ENCODE results near the gene ATXN7L3.
"Not testable (repeated sequence)": the region's sequence is repeated elsewhere in the genome, so short reads cannot be mapped to it uniquely, and the experiment has no call there.

The ATXN7L3 gene

DNA sequence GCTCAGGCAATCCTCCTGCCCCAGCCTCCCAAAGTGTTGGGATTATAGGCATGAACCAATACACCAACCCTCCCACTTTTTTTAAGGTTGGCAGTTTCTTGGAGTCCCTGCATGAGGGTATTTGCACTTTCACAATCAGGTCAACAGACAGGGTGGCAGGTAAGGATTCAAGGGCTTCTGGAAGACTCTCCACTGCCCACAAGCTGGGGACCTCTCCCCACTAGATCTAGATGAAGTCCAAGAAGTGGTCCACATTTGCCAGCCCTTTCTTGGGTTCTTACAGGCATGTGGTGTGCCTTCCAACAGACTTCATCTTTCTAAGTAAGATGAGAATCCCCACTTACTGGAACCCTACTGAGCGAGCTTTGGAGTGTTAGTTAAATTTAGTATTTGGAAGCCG, 25.3 kb downstream of the ATXN7L3 start:
- no peak for DNase-seq (ENCODE audit: low spot score)

DNA sequence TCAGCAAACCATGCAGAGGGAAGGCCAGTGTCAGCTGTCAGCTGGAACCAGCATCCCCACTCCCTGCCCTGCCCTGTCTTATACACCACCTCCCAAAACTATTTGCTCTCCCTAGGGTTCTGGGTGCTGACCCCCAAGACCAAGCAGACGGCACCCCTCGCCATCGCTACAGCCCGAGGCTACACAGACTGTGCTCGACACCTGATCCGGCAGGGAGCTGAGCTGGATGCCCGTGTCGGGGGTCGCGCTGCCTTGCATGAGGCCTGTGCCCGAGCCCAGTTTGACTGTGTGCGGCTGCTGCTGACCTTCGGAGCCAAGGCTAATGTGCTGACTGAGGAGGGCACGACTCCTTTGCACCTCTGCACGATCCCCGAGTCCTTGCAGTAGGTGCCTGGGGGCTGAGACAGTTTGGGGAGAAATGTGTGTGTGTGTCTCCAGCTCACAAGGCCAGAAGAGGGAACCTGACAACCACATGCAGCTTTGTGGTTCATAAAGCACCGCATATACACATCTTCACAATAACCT, 27.7 kb downstream of the ATXN7L3 start:
- no peak for DNase-seq (ENCODE audit: low spot score)

- no peak for DNase-seq (ENCODE audit: low spot score)
Observed at GRCh38 chr17:44170499-44171201, 29.0 kb downstream of the ATXN7L3 start, which contains the start of gene ASB16. TSS of gene ASB16 (plus strand) at chr17:44170704. CDS start at chr17:44170790, 86 bp downstream.

GRCh38 chr17:44170135-44170498, 29.6 kb downstream of the ATXN7L3 start:
- no peak for DNase-seq (ENCODE audit: low spot score)

DNA sequence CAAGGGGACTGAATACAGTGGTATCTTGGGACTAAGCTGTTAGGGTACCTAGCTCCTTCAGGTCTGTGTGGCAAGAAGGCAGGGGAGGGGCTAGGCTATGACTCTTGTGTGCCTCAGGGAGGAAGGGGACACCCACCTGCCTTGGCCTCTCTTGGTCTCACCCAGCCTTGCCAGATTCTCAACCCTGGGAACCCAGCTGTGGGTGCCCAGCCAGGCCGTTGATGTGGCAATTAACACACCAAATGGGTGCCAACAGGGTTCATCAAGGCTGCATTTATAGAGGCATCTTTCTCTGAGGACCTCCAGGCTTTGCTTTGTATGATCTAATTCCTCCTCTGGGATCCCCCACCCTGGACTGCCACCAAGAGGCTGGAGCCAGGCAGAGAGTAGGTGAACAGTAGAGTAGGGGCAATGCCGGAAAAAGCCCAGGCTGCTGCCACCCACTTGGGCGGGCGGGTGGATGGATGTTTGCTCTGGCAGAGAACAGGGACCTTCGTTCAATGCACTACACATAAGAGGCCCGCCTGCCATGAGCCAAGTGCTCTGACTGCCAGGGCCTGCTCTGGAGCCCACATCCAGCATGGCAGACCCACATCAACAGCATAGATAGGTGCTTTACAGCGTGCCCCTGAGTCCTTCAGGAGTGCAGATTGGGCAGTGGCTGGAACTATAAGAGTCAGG, 32.4 kb downstream of the ATXN7L3 start:
- no peak for DNase-seq (ENCODE audit: low spot score)

- no peak for DNase-seq (ENCODE audit: low spot score)
Observed at GRCh38 chr17:44164476-44164875, 35.2 kb downstream of the ATXN7L3 start.

DNA sequence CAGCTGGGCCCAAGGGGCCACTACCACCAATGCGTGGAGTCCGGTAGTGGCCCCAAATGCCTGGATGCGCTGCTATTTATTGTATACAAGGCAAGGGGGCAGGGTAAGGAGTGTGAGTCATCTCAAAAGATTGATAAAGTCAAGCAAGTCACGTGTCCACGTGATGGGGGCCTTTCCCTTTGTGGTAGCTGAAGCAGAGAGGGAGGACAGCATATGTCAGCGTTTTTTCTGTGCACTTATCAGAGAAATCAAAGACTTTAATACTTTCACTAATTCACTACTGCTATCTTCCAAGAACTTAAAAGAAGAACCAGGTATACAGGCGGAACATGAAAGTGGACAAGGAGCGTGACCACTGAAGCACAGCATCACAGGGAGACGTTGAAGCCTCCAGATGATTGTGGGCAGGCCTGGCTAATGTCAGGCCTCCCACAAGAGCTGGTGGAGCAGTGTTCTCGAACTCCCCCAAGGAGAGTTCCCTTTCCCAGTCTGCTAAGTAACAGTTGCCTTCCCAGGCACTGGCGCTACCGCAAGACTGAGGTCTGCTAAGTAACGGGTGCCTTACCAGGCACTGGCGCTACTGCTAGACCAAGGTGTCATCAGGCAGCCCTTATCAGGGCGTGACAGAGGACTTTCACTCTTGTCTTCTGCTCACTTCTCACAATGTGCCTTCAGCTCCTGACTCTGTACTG, 40.0 kb downstream of the ATXN7L3 start:
- DNase-seq (ENCODE audit: low spot score): no peak

- no peak for DNase-seq (ENCODE audit: low spot score)
Observed at GRCh38 chr17:44155488-44155887, 44.2 kb downstream of the ATXN7L3 start.

- DNase-seq (ENCODE audit: low spot score): no peak
Observed at GRCh38 chr17:44152875-44153274, 46.8 kb downstream of the ATXN7L3 start.

GRCh38 chr17:44149750-44150329, 49.8 kb downstream of the ATXN7L3 start:
- no peak for DNase-seq (ENCODE audit: low spot score)

DNA sequence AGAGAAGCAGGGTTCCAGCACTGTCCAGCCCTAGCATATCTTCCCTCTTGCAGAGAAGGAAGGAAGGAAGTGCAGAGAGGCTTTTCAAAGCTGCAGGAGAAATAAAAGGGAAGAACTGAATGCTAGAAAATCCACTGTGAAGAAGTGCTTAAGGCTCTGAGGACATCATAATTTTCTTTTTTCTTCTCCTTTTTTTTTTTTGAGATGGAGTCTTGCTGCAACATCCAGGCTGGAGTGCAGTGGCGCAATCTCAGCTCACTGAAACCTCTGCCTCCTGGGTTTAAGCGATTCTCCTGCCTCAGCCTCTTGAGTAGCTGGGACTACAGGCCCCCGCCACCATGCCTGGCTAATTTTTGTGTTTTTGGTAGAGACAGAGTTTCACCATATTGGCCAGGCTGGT, 50.6 kb downstream of the ATXN7L3 start:
- not testable (repeated sequence) for DNase-seq (ENCODE audit: low spot score)

- DNase-seq (ENCODE audit: low spot score): no peak
Observed at GRCh38 chr17:44147812-44148211, 51.9 kb downstream of the ATXN7L3 start.

- DNase-seq (ENCODE audit: low spot score): peak; percentile 60
Observed at GRCh38 chr17:44146375-44147346, 53.0 kb downstream of the ATXN7L3 start.

GRCh38 chr17:44144966-44145739, 54.5 kb downstream of the ATXN7L3 start:
- no peak for DNase-seq (ENCODE audit: low spot score)

GRCh38 chr17:44143921-44144320, 55.8 kb downstream of the ATXN7L3 start:
- DNase-seq (ENCODE audit: low spot score): not testable (repeated sequence)
